MG63 (cell line): ENCODE data around the gene GPS2. TPM values are rescaled to one million over a fixed set of nuclear protein-coding genes. Genes with fewer than 3 reads are reported as not detected.

Source experiments
- DNase-seq: peaks from one replicate; pipeline ENCODE4 v3.0.0-alpha.2; 2020
- H3K27me3 ChIP-seq: fragments of 250-450 bp; sonication (Bioruptor Pico); 2 replicates; pipeline ENCODE4 v1.5.1; 2020; ENCODE audit warnings: mild to moderate bottlenecking, moderate library complexity
- H3K36me3 ChIP-seq: fragments of 250-450 bp; sonication (Bioruptor Pico); 2 replicates; pipeline ENCODE4 v1.5.1; 2020; ENCODE audit warnings: mild to moderate bottlenecking, moderate library complexity
- H3K4me3 ChIP-seq: fragments of 250-450 bp; sonication (Bioruptor Pico); 2 replicates; pipeline ENCODE4 v1.5.1; 2020; ENCODE audit warnings: mild to moderate bottlenecking, moderate library complexity
- H3K9me3 ChIP-seq: fragments of 250-450 bp; sonication (Bioruptor Pico); 2 replicates; pipeline ENCODE4 v1.5.1; 2020; ENCODE audit warnings: mild to moderate bottlenecking, moderate library complexity
- total RNA-seq: library from RNA; depleted of rRNA; stranded (reverse); fragments of >200 nt; shearing (Covaris generic); gene quantifications from 2 replicates; pipeline ENCODE4 v1.2.3, GENCODE V29; 2014; ENCODE audit warnings: low replicate concordance; rRNA removed

Gene GPS2, protein sequence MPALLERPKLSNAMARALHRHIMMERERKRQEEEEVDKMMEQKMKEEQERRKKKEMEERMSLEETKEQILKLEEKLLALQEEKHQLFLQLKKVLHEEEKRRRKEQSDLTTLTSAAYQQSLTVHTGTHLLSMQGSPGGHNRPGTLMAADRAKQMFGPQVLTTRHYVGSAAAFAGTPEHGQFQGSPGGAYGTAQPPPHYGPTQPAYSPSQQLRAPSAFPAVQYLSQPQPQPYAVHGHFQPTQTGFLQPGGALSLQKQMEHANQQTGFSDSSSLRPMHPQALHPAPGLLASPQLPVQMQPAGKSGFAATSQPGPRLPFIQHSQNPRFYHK
- total RNA-seq, result 37.3 and 55.3 TPM in 2 replicates

DNA sequence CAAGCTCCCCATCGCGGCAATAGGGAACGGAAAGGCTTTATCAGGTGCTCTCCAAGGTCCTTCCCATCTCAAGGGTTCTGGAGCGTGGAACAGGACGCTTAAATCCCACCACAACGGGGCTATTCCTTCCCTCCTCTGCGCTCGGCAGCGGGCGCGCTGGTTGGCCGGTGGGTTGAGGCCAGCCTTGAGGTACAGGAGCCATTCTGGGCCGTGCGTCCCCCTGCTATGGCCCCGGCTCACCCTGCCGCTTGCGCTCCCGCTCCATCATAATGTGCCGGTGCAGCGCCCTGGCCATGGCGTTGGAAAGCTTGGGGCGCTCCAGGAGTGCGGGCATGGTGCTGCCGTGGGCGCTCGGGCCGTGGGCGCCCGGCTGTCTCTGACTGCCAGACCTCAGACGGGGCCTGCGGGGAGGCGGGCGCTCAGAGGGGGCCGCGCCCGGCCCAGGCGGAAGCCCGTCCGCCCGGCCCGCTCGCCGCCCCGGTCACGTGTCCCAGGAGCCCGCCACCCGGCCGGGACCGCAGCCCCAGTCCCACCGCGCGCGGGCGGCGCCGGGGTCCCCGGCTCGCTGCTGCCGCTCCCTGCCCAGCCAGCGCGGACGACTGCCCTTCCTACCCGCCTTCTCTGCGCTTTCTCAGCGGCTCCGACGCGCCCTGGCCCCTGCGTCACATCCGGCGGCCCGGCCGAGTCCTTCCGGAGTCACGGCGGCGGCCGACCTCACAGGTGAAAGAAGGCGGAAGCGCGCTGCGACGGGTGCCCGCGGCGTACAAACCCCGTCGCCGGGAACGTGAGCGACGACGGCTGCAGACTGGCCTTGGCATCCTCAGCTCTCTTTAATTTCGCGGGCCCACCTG lies at the start of gene GPS2:
Gene GPS2, minus strand, starts transcription at position 642 of the 851 bp plus-strand sequence. Its CDS starts 308 bp downstream, at position 334.
- H3K9me3 ChIP-seq, result no peaks in the 10 kb centered on the region
- DNase-seq, result peak; percentile 83
- H3K36me3 ChIP-seq, result peaks cover 34% of the 10 kb centered on the region
- H3K4me3 ChIP-seq, result peak within 1 kb of the TSS; percentile 71
- H3K27me3 ChIP-seq, result no peaks in the 10 kb centered on the region

- H3K27me3 ChIP-seq, result no peaks in the 10 kb centered on the region
- DNase-seq, result peak; percentile 57
- H3K4me3 ChIP-seq, result no peak overlapping the region
- H3K9me3 ChIP-seq, result no peaks in the 10 kb centered on the region
- no peaks in the 10 kb centered on the region for H3K36me3 ChIP-seq
Observed at GRCh38 chr17:7363311-7363710, 48.2 kb upstream of the GPS2 start.

DNA sequence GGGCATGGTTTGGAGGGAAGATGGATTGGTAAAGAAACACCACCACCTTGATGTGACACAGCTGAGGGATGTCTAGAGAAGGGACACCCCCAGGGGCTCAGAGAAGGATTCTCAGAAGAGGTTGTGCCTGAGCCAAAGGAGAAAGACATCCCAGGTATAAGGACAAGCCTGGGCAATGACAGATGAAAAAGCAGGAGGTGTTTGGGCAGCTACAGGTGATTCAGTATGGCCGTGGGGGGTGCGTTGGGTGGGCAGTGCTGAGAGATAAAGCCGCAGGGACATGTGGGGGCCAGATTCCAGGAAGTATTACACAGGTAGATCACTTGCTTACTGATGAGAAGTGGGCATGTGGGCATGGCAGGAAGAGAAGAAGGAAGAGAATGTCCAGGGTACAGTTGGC lies 46.7 kb upstream of the GPS2 start:
- Histone ChIP-seq H3K4me3 (no peak overlapping the region), H3K27me3 (no peaks in the 10 kb centered on the region), H3K9me3 (no peaks in the 10 kb centered on the region), H3K36me3 (no peaks in the 10 kb centered on the region)
- DNase-seq, result no peak

DNA sequence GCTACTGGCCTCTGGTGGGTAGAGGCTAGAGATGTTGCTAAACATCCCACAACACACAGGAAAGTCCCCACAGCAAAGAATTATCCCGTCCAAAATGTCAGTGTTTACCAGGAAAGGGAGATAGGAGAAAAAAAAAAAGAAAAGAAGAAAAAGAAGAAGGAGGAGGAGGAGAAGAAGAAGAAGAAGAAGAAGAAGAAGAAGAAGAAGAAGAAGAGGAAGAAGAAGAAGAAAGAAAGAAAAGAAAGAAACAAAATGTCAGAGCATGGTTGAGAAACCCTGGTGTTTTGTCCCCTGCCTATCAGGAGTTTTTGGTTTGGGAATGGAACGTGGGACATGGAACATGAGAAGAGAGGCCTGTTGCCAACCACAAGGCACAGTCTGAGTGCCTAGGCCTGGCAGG lies 42.2 kb upstream of the GPS2 start:
- Histone ChIP-seq H3K9me3 (no peaks in the 10 kb centered on the region), H3K27me3 (no peaks in the 10 kb centered on the region), H3K4me3 (no peak overlapping the region), H3K36me3 (no peaks in the 10 kb centered on the region)
- DNase-seq, result no peak

DNA sequence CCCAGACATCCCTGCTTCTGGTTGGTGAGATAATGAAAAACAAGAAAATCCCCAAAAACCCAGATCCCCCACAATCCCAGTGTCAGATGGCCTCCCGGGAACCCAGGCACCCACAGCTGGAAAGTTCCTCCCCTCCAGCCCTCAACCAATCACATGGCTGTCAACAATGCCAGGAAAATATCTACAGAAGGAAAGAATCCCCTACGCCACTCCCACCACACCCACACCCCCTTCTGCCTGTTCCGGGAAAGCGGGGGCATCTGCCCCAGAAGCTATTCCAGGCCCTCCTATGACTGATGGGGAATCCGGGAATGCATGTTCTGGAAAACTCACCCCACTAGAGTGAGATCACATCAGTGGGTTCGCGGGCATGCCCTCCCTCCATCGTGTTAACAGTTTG lies 41.6 kb upstream of the GPS2 start:
- no peak for DNase-seq
- Histone ChIP-seq H3K27me3 (no peaks in the 10 kb centered on the region), H3K4me3 (no peak overlapping the region), H3K36me3 (no peaks in the 10 kb centered on the region), H3K9me3 (no peaks in the 10 kb centered on the region)

GRCh38 chr17:7356072-7356549 lies 41.0 kb upstream of the GPS2 start:
- Histone ChIP-seq H3K9me3 (no peaks in the 10 kb centered on the region), H3K27me3 (no peaks in the 10 kb centered on the region), H3K4me3 (no peak overlapping the region), H3K36me3 (no peaks in the 10 kb centered on the region)
- peak; percentile 54 for DNase-seq

DNA sequence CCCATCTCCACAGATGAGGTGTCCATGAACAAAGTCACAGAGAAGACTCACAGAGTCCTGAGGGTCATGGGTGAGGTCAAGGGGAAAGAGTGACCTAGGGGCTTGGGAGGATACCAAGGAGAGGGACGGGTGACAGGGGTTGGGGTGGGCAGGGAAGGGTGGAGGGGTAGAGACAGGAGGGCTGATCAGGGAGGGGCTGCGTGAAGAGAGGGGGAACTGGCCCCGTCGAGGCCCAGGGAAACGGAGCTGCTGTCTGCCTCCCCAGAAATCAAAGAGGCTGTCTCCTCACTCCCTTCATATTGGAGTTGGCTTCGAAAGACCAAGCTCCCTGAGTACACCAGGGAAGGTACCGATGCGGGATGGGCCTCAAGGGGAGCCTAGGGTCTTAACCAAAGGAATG lies 40.4 kb upstream of the GPS2 start:
- Histone ChIP-seq H3K4me3 (no peak overlapping the region), H3K27me3 (no peaks in the 10 kb centered on the region), H3K9me3 (no peaks in the 10 kb centered on the region), H3K36me3 (no peaks in the 10 kb centered on the region)
- DNase-seq, result no peak

- H3K9me3 ChIP-seq, result no peaks in the 10 kb centered on the region
- H3K27me3 ChIP-seq, result no peaks in the 10 kb centered on the region
- no peak within 1 kb of the TSS for H3K4me3 ChIP-seq
- H3K36me3 ChIP-seq, result no peaks in the 10 kb centered on the region
- no peak for DNase-seq
Observed at GRCh38 chr17:7355053-7355452, 39.9 kb upstream of the GPS2 start, which contains the start of gene TMEM95. TSS of gene TMEM95 (plus strand) at chr17:7355156. CDS start at chr17:7355205, 49 bp downstream.

DNA sequence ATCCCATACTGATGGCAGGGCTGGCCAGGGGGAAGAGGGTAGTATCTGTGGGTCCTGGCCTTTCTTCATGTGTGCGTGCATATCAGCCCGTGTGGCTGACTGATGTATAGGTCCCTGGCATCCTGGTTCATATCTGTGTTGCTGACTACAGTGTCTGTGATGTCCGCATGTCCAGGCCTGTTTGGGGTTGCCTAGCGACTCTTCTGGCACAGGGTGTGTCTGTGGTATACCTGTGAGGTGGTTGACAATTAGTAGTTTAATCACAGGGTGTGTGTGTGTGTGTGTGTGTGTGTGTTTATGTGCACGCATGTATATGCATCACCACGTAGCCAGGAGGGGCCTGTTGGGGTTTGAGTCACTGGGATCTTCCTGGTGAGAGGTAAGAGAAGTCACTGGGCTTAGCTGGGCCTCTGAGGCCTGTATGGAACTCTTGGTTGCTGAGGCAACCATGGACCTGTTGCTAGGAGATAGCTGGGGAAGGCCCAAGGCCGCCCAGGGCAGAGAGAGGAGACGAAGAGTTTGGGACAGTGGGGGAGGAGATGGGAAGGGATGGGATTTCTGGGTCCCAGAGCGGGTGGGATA lies 39.2 kb upstream of the GPS2 start:
- Histone ChIP-seq H3K9me3 (no peaks in the 10 kb centered on the region), H3K36me3 (no peaks in the 10 kb centered on the region), H3K27me3 (no peaks in the 10 kb centered on the region), H3K4me3 (no peak overlapping the region)
- DNase-seq, result no peak

- Histone ChIP-seq H3K27me3 (no peaks in the 10 kb centered on the region), H3K4me3 (peak overlapping the region; percentile 82; the same call in 1 of the 2 replicates), H3K9me3 (no peaks in the 10 kb centered on the region), H3K36me3 (no peaks in the 10 kb centered on the region)
- DNase-seq, result no peak
Observed at GRCh38 chr17:7352910-7353635, 37.9 kb upstream of the GPS2 start.

DNA sequence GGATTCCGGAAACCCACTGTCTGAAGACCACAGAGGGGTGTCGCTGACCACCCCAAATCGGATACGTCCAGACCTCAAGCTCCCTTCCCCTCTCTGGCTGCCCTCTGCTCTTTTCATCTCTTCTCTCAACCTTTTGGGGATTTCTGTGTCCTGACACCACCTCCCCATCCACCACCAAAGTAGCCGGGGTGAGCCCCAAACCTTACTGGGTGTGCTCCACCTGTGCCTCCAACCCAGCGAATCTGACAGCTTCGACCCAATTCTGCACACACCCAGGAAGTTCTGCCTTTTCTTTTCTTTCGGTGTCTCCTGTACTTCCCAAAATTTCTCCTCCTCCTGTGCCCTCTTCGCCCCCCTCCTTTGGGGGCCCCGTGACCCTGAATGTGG lies 37.3 kb upstream of the GPS2 start:
- H3K27me3 ChIP-seq, result no peaks in the 10 kb centered on the region
- H3K36me3 ChIP-seq, result no peaks in the 10 kb centered on the region
- no peaks in the 10 kb centered on the region for H3K9me3 ChIP-seq
- no peak for DNase-seq
- peak overlapping the region; percentile 82 for H3K4me3 ChIP-seq

DNA sequence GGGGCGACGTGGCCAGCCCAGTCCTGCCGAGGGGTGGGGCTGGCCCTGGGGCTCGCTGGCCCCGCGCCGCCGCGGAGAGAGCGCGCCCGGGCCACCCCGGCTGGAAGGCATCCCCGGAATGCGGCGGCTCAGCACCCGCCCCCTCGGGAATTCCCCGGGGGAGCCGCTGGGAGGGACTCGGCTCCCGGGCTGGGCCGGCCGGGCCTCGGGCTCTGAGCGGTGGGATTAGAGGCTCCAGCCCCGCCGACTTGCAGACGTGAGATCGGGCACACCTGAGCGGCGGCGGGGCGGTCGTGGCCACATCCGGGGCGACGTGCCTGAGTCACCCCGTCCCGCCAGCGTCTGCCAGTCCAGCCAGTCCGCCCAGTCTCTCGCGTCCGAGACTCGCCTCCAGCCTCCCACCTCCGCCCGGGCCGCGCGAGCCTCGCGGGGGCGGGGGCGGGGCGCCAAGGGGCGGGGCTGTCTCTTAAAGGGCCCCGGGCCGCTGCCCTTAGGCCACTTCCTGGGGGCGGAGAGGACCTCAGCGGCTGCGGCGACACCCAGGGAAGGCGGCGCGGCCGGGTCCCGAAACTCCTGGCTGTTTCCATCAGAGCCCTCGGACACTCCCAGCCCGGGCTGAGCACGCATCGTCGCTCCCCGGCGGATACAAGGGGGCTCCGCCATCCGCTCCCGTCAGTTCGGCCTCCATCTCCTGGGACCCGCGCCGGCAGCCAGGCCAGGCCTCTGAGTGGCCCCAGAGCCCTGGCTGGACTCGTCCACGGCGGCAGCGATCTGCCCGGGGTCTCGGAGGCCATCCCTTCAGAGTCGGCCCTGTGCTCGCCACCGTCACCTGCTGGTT lies 36.7 kb upstream of the GPS2 start, which contains the start of gene KCTD11:
Gene KCTD11, plus strand, starts transcription at position 498 of the 838 bp plus-strand sequence.
- peak within 1 kb of the TSS; percentile 82 for H3K4me3 ChIP-seq
- peak; percentile 92 for DNase-seq
- no peaks in the 10 kb centered on the region for H3K36me3 ChIP-seq
- no peaks in the 10 kb centered on the region for H3K27me3 ChIP-seq
- H3K9me3 ChIP-seq, result no peaks in the 10 kb centered on the region

DNA sequence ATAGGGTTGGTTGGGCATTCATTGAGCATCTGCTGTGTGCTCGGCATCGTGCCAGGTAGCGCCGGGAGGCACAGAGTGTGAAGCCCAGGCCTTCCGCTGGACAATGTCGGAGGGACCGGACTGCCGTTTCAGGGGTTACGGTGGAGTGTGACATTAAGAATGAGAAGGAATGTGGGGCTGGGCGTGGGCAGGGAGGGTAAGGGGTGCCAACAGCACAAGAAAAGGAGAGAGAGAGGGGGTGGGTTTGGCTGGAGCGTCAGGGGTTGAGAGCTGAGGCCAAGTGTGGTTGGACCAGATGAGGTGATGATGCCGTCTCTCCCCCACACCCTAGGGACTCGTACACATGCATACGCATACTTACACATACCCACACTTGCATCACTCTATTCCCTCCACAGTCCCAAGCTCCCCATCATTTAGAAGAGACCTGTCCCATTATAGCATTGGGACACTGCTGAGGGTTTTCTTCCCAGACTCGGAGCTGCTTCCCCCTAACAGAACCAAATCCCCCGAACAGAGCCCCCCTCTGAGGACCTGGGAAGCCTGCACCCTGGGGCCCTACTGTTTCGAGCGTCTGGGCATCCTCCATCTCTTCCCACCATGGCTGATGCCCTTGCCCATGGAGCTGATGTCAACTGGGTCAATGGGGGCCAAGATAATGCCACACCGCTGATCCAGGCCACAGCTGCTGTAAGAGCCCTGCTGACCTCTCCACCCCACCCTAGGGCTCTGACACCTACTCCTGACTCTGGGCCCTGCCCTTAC lies 33.5 kb upstream of the GPS2 start:
- Histone ChIP-seq H3K36me3 (no peaks in the 10 kb centered on the region), H3K27me3 (no peaks in the 10 kb centered on the region), H3K4me3 (no peak overlapping the region), H3K9me3 (no peaks in the 10 kb centered on the region)
- DNase-seq, result no peak

DNA sequence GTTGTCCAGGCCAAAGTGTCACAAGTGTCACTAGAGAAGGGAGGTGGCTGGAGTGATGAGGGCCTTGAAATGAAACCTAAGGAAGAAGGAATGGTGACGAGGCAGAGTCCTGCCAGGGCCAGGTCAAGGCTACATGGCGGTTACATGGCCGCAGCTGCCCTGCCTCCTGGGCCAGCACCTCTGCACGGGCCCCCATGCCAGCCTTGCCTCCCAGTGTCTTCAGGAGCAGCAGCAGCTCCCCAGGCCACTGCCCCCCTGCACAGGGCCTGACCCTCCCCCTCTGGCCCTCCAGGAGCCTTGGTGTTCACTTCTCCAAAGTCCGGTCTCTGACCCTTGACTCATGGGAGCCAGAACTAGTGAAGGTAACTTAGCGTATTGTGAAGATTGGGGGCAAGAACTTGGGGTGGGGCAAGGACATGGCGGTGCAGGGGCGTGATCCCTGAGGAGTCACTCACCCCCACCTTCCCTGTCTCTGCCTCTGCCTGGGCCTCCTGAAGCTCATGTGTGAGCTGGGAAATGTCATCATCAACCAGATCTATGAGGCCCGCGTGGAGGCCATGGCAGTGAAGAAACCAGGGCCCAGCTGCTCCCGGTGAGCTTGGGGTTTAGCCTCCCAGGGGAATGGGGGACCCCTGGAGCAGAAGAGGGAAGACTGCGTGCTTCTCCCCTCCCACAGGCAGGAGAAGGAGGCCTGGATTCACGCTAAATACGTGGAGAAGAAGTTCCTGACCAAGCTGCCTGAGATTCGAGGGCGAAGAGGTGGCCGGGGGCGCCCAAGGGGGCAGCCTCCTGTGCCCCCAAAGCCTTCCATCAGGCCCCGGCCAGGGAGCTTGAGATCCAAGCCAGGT lies 32.7 kb upstream of the GPS2 start:
- Histone ChIP-seq H3K9me3 (no peaks in the 10 kb centered on the region), H3K36me3 (no peaks in the 10 kb centered on the region), H3K27me3 (no peaks in the 10 kb centered on the region), H3K4me3 (no peak overlapping the region)
- DNase-seq, result no peak
